Spleen (tissue), 11 donors: ENCODE results near the gene RING1. TPM values are rescaled to one million over a fixed set of nuclear protein-coding genes. Genes with fewer than 3 reads are reported as not detected.

ENCODE experiments used
- DNase-seq: peaks from one replicate; pipeline ENCODE4 v3.0.0-alpha.2; 2020
- H3K27ac ChIP-seq, 8 donors: fragments of 200-600 bp; sonication (generic) in 7 of 8; 1 replicate in 4 of 8; 2 replicates in 4 of 8; pipeline versions ENCODE4 v1.5.0 to v1.8.0; 2016 to 2021; ENCODE audit warnings: inconsistent platforms in 4 of 8, mild to moderate bottlenecking in 4 of 8, moderate library complexity in 1 of 8
- H3K27me3 ChIP-seq, 7 donors: fragments of 200-600 bp; sonication (generic) in 6 of 7; replicated peaks in 1 of 7; 1 replicate in 4 of 7; 2 replicates in 3 of 7; pipeline versions ENCODE4 v1.5.0 to v1.8.0; 2016 to 2021; ENCODE audit warnings: inconsistent platforms in 3 of 7, mild to moderate bottlenecking in 1 of 7
- H3K36me3 ChIP-seq, 6 donors: fragments of 200-600 bp; sonication (generic) in 5 of 6; 1 replicate in 4 of 6; 2 replicates in 2 of 6; pipeline versions ENCODE4 v1.5.0 to v1.8.0; 2016 to 2021; ENCODE audit warnings: inconsistent platforms in 2 of 6
- H3K4me1 ChIP-seq, 6 donors: fragments of 200-600 bp; sonication (generic) in 5 of 6; 1 replicate in 3 of 6; 2 replicates in 3 of 6; pipeline versions ENCODE4 v1.5.0 to v1.8.0; 2016 to 2021; ENCODE audit warnings: inconsistent platforms in 3 of 6
- H3K4me3 ChIP-seq, 8 donors: fragments of 200-600 bp; sonication (generic) in 7 of 8; 1 replicate in 4 of 8; 2 replicates in 4 of 8; pipeline versions ENCODE4 v1.5.0 to v1.8.0; 2016 to 2021; ENCODE audit warnings: inconsistent platforms in 4 of 8, mild to moderate bottlenecking in 4 of 8, moderate library complexity in 2 of 8
- H3K9me3 ChIP-seq, 8 donors: fragments of 200-600 bp; sonication (generic) in 7 of 8; 1 replicate in 4 of 8; 2 replicates in 4 of 8; pipeline versions ENCODE4 v1.5.0 to v1.8.0; 2016 to 2021; ENCODE audit warnings: inconsistent platforms in 4 of 8
- POLR2A ChIP-seq, 3 donors: fragments of 450-650 bp; IDR thresholded peaks; one replicate each; pipeline ENCODE4 v1.5.1; 2017; ENCODE audit warnings: antibody characterized with exemption in 3 of 3, mild to moderate bottlenecking in 1 of 3
- POLR2AphosphoS5 ChIP-seq, 3 donors: sonication (generic); formaldehyde crosslinking; IDR thresholded peaks; one replicate each; pipeline ENCODE4 v1.5.1; 2017; ENCODE audit warnings: antibody characterized with exemption in 3 of 3
- WGBS, 5 donors: extraction: QIAGEN DNeasy Blood & Tissue Kit in 3 of 5; methylation state at CpG; one replicate each; pipeline versions ENCODE4 v1.1.5 to v1.1.7; 2013 to 2018; 5-methylcytosine and 5-hydroxymethylcytosine counted together
- intact Hi-C: fragments of 100-400 bp; cut with DNase I; formaldehyde crosslinking; loops from one replicate; pipeline ENCODE4 v1.15.0; 2023; ENCODE audit warnings: low total_unique reads
- microRNA-seq, 3 donors: library from miRNA; unstranded; fragments of <30 nt; microRNA quantifications; one replicate each; pipeline versions ENCODE4 to v1.1.0, GENCODE V29; 2019 to 2020
- polyA plus RNA-seq, 3 donors: library from polyadenylated mRNA; stranded (reverse); fragments of 200-250 nt; gene quantifications; one replicate each; pipeline ENCODE4 v1.2.1, GENCODE V29; 2013
- small RNA-seq, 4 donors: library from RNA; depleted of rRNA; stranded (forward); fragments of <200 nt; gene quantifications; one replicate each; pipeline ENCODE3, GENCODE V24; 2016
- total RNA-seq, 7 donors: library from RNA; depleted of rRNA in 3 of 7; stranded (reverse); fragments of >200 nt in 3 of 7; fragmentation: NEBNext Ultra II Directional in 4 of 7; extraction: Animal tissue kit (Norgen Biotek cat#: 25700) in 4 of 7; gene quantifications; one replicate each; pipeline versions ENCODE4 v1.1.0 to v1.2.1, GENCODE V29; 2016 to 2021
- TF ChIP-seq, protein P1 (sequence below), 11 experiments: fragments of 200-600 bp in 7 of 11; fragments of 450-650 bp in 4 of 11; sonication (generic) in 4 of 11; IDR thresholded peaks in 8 of 11; conservative IDR thresholded peaks in 3 of 11; 1 replicate in 7 of 11; 2 replicates in 4 of 11; pipeline versions ENCODE4 v1.4.0 to v1.8.0; 2016 to 2021; ENCODE audit warnings: antibody characterized with exemption in 11 of 11, inconsistent platforms in 4 of 11, mild to moderate bottlenecking in 1 of 11
- donor health status: healthy with polysubstance abuse.
- donor health status: DM: no; HTN: no; CAD: no; lungs with moderate emphysema.
- donor health status: DM: no; HTN: no; CAD: no.
- donor health status: Bipolar disorder and iron deficiency.
- donor health status: healthy.
- donor health status: DM: no; HTN: no; CAD: no.
- donor health status: DM: yes; HTN: yes; CAD: no.

RING1 gene
- total and polyA plus RNA-seq, 10 donors: 13.4 to 42.3 (median 31.0) TPM

DNA sequence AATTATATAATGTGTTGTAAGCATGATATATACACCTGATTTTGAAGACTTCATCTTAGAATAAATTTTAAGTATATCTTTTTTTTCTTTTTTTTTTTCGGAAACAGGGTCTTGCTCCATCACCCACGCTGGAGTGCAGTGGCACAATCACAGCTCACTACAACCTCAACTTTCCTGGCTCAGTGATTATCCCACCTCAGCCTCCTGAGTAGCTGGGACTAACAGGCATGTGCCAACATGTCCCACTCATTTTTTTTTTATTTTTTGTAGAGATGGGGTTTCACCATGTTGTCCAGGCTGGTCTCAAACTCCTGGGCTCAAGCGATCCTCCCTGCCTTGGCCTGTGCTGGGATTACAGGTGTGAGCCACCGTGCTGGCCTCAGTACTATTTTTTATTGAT lies 46.3 kb downstream of the RING1 start:
- DNase-seq: peak; percentile 19
- intact Hi-C loops: no loop called here
- no peak overlapping the region for H3K27ac ChIP-seq
- TF ChIP-seq, protein P1, sequence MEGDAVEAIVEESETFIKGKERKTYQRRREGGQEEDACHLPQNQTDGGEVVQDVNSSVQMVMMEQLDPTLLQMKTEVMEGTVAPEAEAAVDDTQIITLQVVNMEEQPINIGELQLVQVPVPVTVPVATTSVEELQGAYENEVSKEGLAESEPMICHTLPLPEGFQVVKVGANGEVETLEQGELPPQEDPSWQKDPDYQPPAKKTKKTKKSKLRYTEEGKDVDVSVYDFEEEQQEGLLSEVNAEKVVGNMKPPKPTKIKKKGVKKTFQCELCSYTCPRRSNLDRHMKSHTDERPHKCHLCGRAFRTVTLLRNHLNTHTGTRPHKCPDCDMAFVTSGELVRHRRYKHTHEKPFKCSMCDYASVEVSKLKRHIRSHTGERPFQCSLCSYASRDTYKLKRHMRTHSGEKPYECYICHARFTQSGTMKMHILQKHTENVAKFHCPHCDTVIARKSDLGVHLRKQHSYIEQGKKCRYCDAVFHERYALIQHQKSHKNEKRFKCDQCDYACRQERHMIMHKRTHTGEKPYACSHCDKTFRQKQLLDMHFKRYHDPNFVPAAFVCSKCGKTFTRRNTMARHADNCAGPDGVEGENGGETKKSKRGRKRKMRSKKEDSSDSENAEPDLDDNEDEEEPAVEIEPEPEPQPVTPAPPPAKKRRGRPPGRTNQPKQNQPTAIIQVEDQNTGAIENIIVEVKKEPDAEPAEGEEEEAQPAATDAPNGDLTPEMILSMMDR (IDR thresholded peaks at IDR 0.05 in 8 of 11, conservative IDR thresholded peaks at IDR 0.05 in 3 of 11): no peak
- no peak for TF ChIP-seq POLR2AphosphoS5 (IDR thresholded peaks at IDR 0.05)
- no peak for TF ChIP-seq POLR2A (IDR thresholded peaks at IDR 0.05)
- peaks cover 0 to 66% (median 23%) of the 10 kb centered on the region in 6 donors for H3K36me3 ChIP-seq
- no peaks in the 10 kb centered on the region for H3K9me3 ChIP-seq
- peaks cover 5 to 24% (median 11%) of the 10 kb centered on the region in 6 donors for H3K4me1 ChIP-seq
- H3K27me3 ChIP-seq: no peaks in the 10 kb centered on the region
- WGBS, 5 donors: 88 to 97% (median 90%) methylated on average over 4 of the region's 4 CpGs
- H3K4me3 ChIP-seq: no peak overlapping the region

DNA sequence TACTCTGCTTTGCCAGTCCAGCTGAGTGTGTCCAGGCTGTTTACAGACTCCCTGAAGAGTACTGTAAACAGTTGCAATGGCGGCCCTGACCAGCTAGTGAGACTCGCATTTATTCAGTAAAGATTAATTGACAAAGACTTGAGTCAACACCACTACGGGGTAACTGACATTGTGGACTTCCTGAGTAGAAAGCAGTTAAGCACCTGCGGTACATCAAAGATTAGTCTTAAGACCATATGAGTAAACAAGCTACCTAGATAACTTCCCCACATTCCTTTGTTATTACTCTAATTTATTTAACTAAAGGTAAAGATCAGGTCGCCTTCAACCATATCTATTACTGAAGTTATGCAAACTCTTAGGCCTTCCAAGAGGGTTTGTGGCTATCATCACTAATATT lies 50.7 kb downstream of the RING1 start:
- WGBS, 5 donors: 90 to 95% (median 94%) methylated on average over 5 of the region's 5 CpGs
- H3K4me1 ChIP-seq: no peaks in the 10 kb centered on the region
- intact Hi-C loops: no loop called here
- peaks cover 4 to 88% (median 58%) of the 10 kb centered on the region in 6 donors for H3K36me3 ChIP-seq
- no peaks in the 10 kb centered on the region for H3K9me3 ChIP-seq
- DNase-seq: no peak
- H3K4me3 ChIP-seq: no peak overlapping the region
- H3K27ac ChIP-seq: no peak overlapping the region
- TF ChIP-seq POLR2A (IDR thresholded peaks at IDR 0.05) (no peak), POLR2AphosphoS5 (IDR thresholded peaks at IDR 0.05) (no peak)
- TF ChIP-seq, protein P1 (IDR thresholded peaks at IDR 0.05 in 8 of 11, conservative IDR thresholded peaks at IDR 0.05 in 3 of 11): no peak
- no peaks in the 10 kb centered on the region for H3K27me3 ChIP-seq

Small RNA genes lying within 50 kb of the gene (microRNA-seq; reads per million reads assigned to microRNA genes)
- 2.1 to 3.6 (median 3.4) reads per million in 3 donors for gene MIR219A1

Small RNA genes lying within 50 kb of the gene (small RNA-seq; reads per million reads assigned to genes)
- gene MIR219A1 (0.89 to 1.5 (median 1.4) reads per million in 4 donors), gene RNY4P10 (0 to 0.29 (median 0.08) reads per million in 4 donors)

Other genes with a start within 250 kb of the RING1 start
- gene BRD2, start 239.9 kb upstream of the RING1 start, total RNA-seq: 100 to 1,000 TPM; 169 to 277 (median 234) TPM
- 100 to 1,000 TPM in 2 of 3 donors, 10 to 100 TPM in 1; 80.5 to 127 (median 103) TPM for gene BRD2, start 239.9 kb upstream of the RING1 start, polyA plus RNA-seq
- 10 to 100 TPM; 30.8 to 89.5 (median 68.6) TPM for gene HLA-DOA, start 198.9 kb upstream of the RING1 start, total RNA-seq
- 10 to 100 TPM; 36.9 to 48.7 (median 40.0) TPM for gene HLA-DOA, start 198.9 kb upstream of the RING1 start, polyA plus RNA-seq
- gene HLA-DPA1, start 134.9 kb upstream of the RING1 start, total RNA-seq: 100 to 1,000 TPM; 253 to 621 (median 517) TPM
- gene HLA-DPA1, start 134.9 kb upstream of the RING1 start, polyA plus RNA-seq: 100 to 1,000 TPM; 346 to 466 (median 352) TPM
- 100 to 1,000 TPM; 209 to 647 (median 414) TPM for gene HLA-DPB1, start 132.5 kb upstream of the RING1 start, total RNA-seq
- 100 to 1,000 TPM; 543 to 817 (median 574) TPM for gene HLA-DPB1, start 132.5 kb upstream of the RING1 start, polyA plus RNA-seq
- 1 to 10 TPM in 6 of 7 donors, under 1 TPM in 1; 0.79 to 2.4 (median 1.3) TPM for gene COL11A2, start 16.0 kb upstream of the RING1 start, total RNA-seq
- gene COL11A2, start 16.0 kb upstream of the RING1 start, polyA plus RNA-seq: 1 to 10 TPM in 2 of 3 donors, under 1 TPM in 1; 0.68 to 2.2 (median 1.8) TPM
- 10 to 100 TPM; 30.9 to 66.8 (median 54.2) TPM for gene RXRB, start 7.8 kb upstream of the RING1 start, total RNA-seq
- gene RXRB, start 7.8 kb upstream of the RING1 start, polyA plus RNA-seq: 10 to 100 TPM; 29.1 to 72.4 (median 53.0) TPM
- 10 to 100 TPM; 42.8 to 58.7 (median 48.8) TPM for gene SLC39A7, start 7.6 kb upstream of the RING1 start, total RNA-seq
- gene SLC39A7, start 7.6 kb upstream of the RING1 start, polyA plus RNA-seq: 10 to 100 TPM; 28.8 to 42.3 (median 33.8) TPM
- 10 to 100 TPM in 5 of 7 donors, 1 to 10 TPM in 2; 8.7 to 20.1 (median 14.9) TPM for gene HSD17B8, start 3.8 kb upstream of the RING1 start, total RNA-seq
- gene HSD17B8, start 3.8 kb upstream of the RING1 start, polyA plus RNA-seq: 10 to 100 TPM; 15.8 to 24.1 (median 16.5) TPM
- gene VPS52, start 63.4 kb downstream of the RING1 start, total RNA-seq: 10 to 100 TPM; 51.0 to 87.7 (median 59.1) TPM
- 10 to 100 TPM; 31.7 to 51.0 (median 48.5) TPM for gene VPS52, start 63.4 kb downstream of the RING1 start, polyA plus RNA-seq
- gene RPS18, start 63.6 kb downstream of the RING1 start, total RNA-seq: 1,000 to 10,000 TPM; 1,471 to 2,906 (median 2,449) TPM
- gene RPS18, start 63.6 kb downstream of the RING1 start, polyA plus RNA-seq: over 10,000 TPM in 2 of 3 donors, 1,000 to 10,000 TPM in 1; 8,573 to 17,605 (median 14,270) TPM
- gene B3GALT4, start 68.6 kb downstream of the RING1 start, total RNA-seq: 10 to 100 TPM; 17.6 to 31.6 (median 27.1) TPM
- 10 to 100 TPM; 11.5 to 17.7 (median 13.5) TPM for gene B3GALT4, start 68.6 kb downstream of the RING1 start, polyA plus RNA-seq
- 10 to 100 TPM; 30.5 to 53.1 (median 43.6) TPM for gene WDR46, start 80.7 kb downstream of the RING1 start, total RNA-seq
- gene WDR46, start 80.7 kb downstream of the RING1 start, polyA plus RNA-seq: 100 to 1,000 TPM in 1 of 3 donors, 10 to 100 TPM in 2; 52.6 to 101 (median 96.1) TPM
- 10 to 100 TPM; 11.3 to 35.7 (median 26.5) TPM for gene PFDN6, start 81.1 kb downstream of the RING1 start, total RNA-seq
- 100 to 1,000 TPM; 150 to 169 (median 158) TPM for gene PFDN6, start 81.1 kb downstream of the RING1 start, polyA plus RNA-seq
- 100 to 1,000 TPM; 123 to 212 (median 146) TPM for gene RGL2, start 90.4 kb downstream of the RING1 start, total RNA-seq
- 100 to 1,000 TPM in 2 of 3 donors, 10 to 100 TPM in 1; 73.3 to 180 (median 133) TPM for gene RGL2, start 90.4 kb downstream of the RING1 start, polyA plus RNA-seq
- 100 to 1,000 TPM; 238 to 292 (median 285) TPM for gene TAPBP, start 105.6 kb downstream of the RING1 start, total RNA-seq
- 100 to 1,000 TPM in 1 of 3 donors, 10 to 100 TPM in 2; 42.6 to 101 (median 81.6) TPM for gene TAPBP, start 105.6 kb downstream of the RING1 start, polyA plus RNA-seq
- 10 to 100 TPM; 16.1 to 27.2 (median 20.1) TPM for gene ZBTB22, start 109.2 kb downstream of the RING1 start, total RNA-seq
- 10 to 100 TPM; 10.8 to 19.8 (median 15.4) TPM for gene ZBTB22, start 109.2 kb downstream of the RING1 start, polyA plus RNA-seq
- 10 to 100 TPM; 47.6 to 76.3 (median 67.9) TPM for gene DAXX, start 114.5 kb downstream of the RING1 start, total RNA-seq
- 10 to 100 TPM; 47.8 to 59.3 (median 54.0) TPM for gene DAXX, start 114.5 kb downstream of the RING1 start, polyA plus RNA-seq
- gene KIFC1, start 183.3 kb downstream of the RING1 start, total RNA-seq: 1 to 10 TPM; 1.2 to 9.2 (median 6.6) TPM
- gene KIFC1, start 183.3 kb downstream of the RING1 start, polyA plus RNA-seq: 10 to 100 TPM in 1 of 3 donors, 1 to 10 TPM in 2; 1.3 to 11.3 (median 3.7) TPM
- gene PHF1, start 202.5 kb downstream of the RING1 start, total RNA-seq: 100 to 1,000 TPM in 3 of 7 donors, 10 to 100 TPM in 4; 83.0 to 133 (median 93.6) TPM
- gene PHF1, start 202.5 kb downstream of the RING1 start, polyA plus RNA-seq: 100 to 1,000 TPM in 2 of 3 donors, 10 to 100 TPM in 1; 89.3 to 181 (median 171) TPM
- 100 to 1,000 TPM; 113 to 149 (median 130) TPM for gene CUTA, start 209.6 kb downstream of the RING1 start, total RNA-seq
- gene CUTA, start 209.6 kb downstream of the RING1 start, polyA plus RNA-seq: 100 to 1,000 TPM; 198 to 225 (median 206) TPM
- 10 to 100 TPM; 20.1 to 30.8 (median 25.9) TPM for gene SYNGAP1, start 211.6 kb downstream of the RING1 start, total RNA-seq
- gene SYNGAP1, start 211.6 kb downstream of the RING1 start, polyA plus RNA-seq: 10 to 100 TPM in 1 of 3 donors, 1 to 10 TPM in 2; 3.6 to 14.7 (median 4.6) TPM
- 1 to 10 TPM; 4.4 to 8.4 (median 6.1) TPM for gene ZBTB9, start 246.1 kb downstream of the RING1 start, total RNA-seq
- 1 to 10 TPM; 3.6 to 5.3 (median 4.3) TPM for gene ZBTB9, start 246.1 kb downstream of the RING1 start, polyA plus RNA-seq